Astrocyte (in vitro differentiated cells and primary cell): ENCODE results near the gene ULK2.

Source experiments
- CTCF ChIP-seq: IDR thresholded peaks from 2 replicates; pipeline ENCODE4 v1.5.1; 2011; ENCODE audit warnings: low read depth, mild to moderate bottlenecking, inconsistent platforms, low read length, moderate library complexity; ENCODE audit not compliant: insufficient read depth
- EZH2 ChIP-seq: IDR thresholded peaks from 2 replicates; pipeline ENCODE4 v1.6.1; 2012; ENCODE audit warnings: mild to moderate bottlenecking, low read length, inconsistent platforms; ENCODE audit not compliant: insufficient read depth

GRCh38 chr17:19747829-19748806 lies 119.6 kb downstream of the ULK2 start, which contains the start of gene ALDH3A1:
- no peak for TF ChIP-seq CTCF
- TF ChIP-seq EZH2, result no peak
